H1 (cell line): Measurements from ENCODE around the gene C7orf57.

ENCODE experiments used
- ATF3 ChIP-seq: IDR thresholded peaks from 2 replicates; pipeline ENCODE4 v1.6.1; 2011; ENCODE audit warnings: low read depth, mild to moderate bottlenecking, low read length; ENCODE audit not compliant: insufficient read depth
- CEBPB ChIP-seq: IDR thresholded peaks from 2 replicates; pipeline ENCODE4 v1.6.1; 2012; ENCODE audit warnings: low read depth, low read length
- EZH2 ChIP-seq: fragments of 200-600 bp; sonication (generic); IDR thresholded peaks from 2 replicates; pipeline ENCODE4 v1.7.1; 2012; ENCODE audit warnings: low read depth, mild to moderate bottlenecking, moderate library complexity, low read length, inconsistent platforms; ENCODE audit not compliant: severe bottlenecking
- RNF2 ChIP-seq: fragments of 200-900, 300-1000 bp; sonication (generic); IDR thresholded peaks from 2 replicates; pipeline ENCODE4 v1.7.1; 2016; ENCODE audit warnings: borderline replicate concordance, low read depth, mild to moderate bottlenecking, antibody characterized with exemption, low read length; ENCODE audit not compliant: poor library complexity, severe bottlenecking; ENCODE audit errors: missing control alignments
- SAP30 ChIP-seq: fragments of 300-600 bp; sonication (generic); IDR thresholded peaks from 2 replicates; pipeline ENCODE4 v1.7.1; 2012; ENCODE audit warnings: low read length, moderate library complexity, mild to moderate bottlenecking, inconsistent platforms; ENCODE audit not compliant: insufficient read depth, insufficient replicate concordance
- SIRT6 ChIP-seq: IDR thresholded peaks from one replicate; pipeline ENCODE4 v1.7.1; 2012; ENCODE audit warnings: low read length, inconsistent platforms
- TBP ChIP-seq: IDR thresholded peaks from 2 replicates; pipeline ENCODE4 v1.6.1; 2011; ENCODE audit warnings: low read depth, low read length, improper control_type of control experiment
- TF ChIP-seq, protein P1 (sequence below), 3 experiments: IDR thresholded peaks; 1 replicate in 2 of 3; 2 replicates in 1 of 3; pipeline versions ENCODE4 v1.5.1 to v1.6.1; 2011; ENCODE audit warnings: low read length in 3 of 3, mild to moderate bottlenecking in 3 of 3, inconsistent platforms in 2 of 3, low read depth in 1 of 3, moderate library complexity in 1 of 3; ENCODE audit not compliant: insufficient read depth in 1 of 3; ENCODE audit errors: control extremely low read depth in 1 of 3

- TF ChIP-seq RNF2: no peak
- TF ChIP-seq, protein P1, sequence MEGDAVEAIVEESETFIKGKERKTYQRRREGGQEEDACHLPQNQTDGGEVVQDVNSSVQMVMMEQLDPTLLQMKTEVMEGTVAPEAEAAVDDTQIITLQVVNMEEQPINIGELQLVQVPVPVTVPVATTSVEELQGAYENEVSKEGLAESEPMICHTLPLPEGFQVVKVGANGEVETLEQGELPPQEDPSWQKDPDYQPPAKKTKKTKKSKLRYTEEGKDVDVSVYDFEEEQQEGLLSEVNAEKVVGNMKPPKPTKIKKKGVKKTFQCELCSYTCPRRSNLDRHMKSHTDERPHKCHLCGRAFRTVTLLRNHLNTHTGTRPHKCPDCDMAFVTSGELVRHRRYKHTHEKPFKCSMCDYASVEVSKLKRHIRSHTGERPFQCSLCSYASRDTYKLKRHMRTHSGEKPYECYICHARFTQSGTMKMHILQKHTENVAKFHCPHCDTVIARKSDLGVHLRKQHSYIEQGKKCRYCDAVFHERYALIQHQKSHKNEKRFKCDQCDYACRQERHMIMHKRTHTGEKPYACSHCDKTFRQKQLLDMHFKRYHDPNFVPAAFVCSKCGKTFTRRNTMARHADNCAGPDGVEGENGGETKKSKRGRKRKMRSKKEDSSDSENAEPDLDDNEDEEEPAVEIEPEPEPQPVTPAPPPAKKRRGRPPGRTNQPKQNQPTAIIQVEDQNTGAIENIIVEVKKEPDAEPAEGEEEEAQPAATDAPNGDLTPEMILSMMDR (IDR thresholded peaks at IDR 0.05; ENCODE audit: control extremely low read depth in 1 of 3, insufficient read depth in 1 of 3, low read depth in 1 of 3, low read length in 3 of 3): no peak
- no peak for TF ChIP-seq SIRT6
- TF ChIP-seq EZH2: no peak
- no peak for TF ChIP-seq TBP
- TF ChIP-seq ATF3: no peak
- TF ChIP-seq CEBPB: no peak
- TF ChIP-seq SAP30: no peak
Measured at GRCh38 chr7:48059706-48060105, 24.4 kb downstream of the C7orf57 start.
